Stomach (tissue), 9 donors: ENCODE results near the gene ARL15. TPM values are rescaled to one million over a fixed set of nuclear protein-coding genes. Genes with fewer than 3 reads are reported as not detected.

Experiments used
- DNase-seq, 2 donors: peaks; one replicate each; pipeline versions ENCODE4 v3.0.0 to v3.0.0-alpha.2; 2013 to 2019
- H3K27ac ChIP-seq, 5 donors: fragments of 200-600 bp in 4 of 5; sonication (generic) in 4 of 5; one replicate each; pipeline ENCODE4 v1.5.1; 2013 to 2019; ENCODE audit warnings: mild to moderate bottlenecking in 1 of 5, moderate library complexity in 1 of 5
- H3K27me3 ChIP-seq, 3 donors: fragments of 200-600 bp; sonication (generic); one replicate each; pipeline ENCODE4 v1.5.1; 2017 to 2019; ENCODE audit warnings: mixed run types in 1 of 3
- H3K36me3 ChIP-seq, 4 donors: fragments of 200-600 bp; sonication (generic); 1 replicate in 3 of 4; 2 replicates in 1 of 4; pipeline ENCODE4 v1.5.1; 2016 to 2019
- H3K4me1 ChIP-seq, 4 donors: fragments of 200-600 bp; sonication (generic); one replicate each; pipeline ENCODE4 v1.5.1; 2016 to 2019
- H3K4me3 ChIP-seq, 4 donors: fragments of 200-600 bp; sonication (generic) in 3 of 4; one replicate each; pipeline ENCODE4 v1.5.1; 2016 to 2019; ENCODE audit warnings: mild to moderate bottlenecking in 1 of 4
- H3K9me3 ChIP-seq, 4 donors: fragments of 200-600 bp; sonication (generic); one replicate each; pipeline ENCODE4 v1.5.1; 2016 to 2019
- CTCF ChIP-seq, 7 experiments: fragments of 450-650 bp in 4 of 7; fragments of 200-600 bp in 3 of 7; sonication (generic) in 3 of 7; IDR thresholded peaks; one replicate each; pipeline ENCODE4 v1.5.1; 2016 to 2019; ENCODE audit warnings: antibody characterized with exemption in 7 of 7, control low read depth in 2 of 7, mild to moderate bottlenecking in 1 of 7
- EP300 ChIP-seq: sonication (generic); formaldehyde crosslinking; IDR thresholded peaks from one replicate; pipeline ENCODE4 v1.6.1; 2017; ENCODE audit warnings: antibody characterized with exemption
- POLR2A ChIP-seq, 4 donors: fragments of 450-650 bp; IDR thresholded peaks; one replicate each; pipeline ENCODE4 v1.6.1; 2016; ENCODE audit warnings: antibody characterized with exemption in 4 of 4, control low read depth in 2 of 4, mild to moderate bottlenecking in 1 of 4, moderate library complexity in 1 of 4
- POLR2AphosphoS5 ChIP-seq, 3 donors: sonication (generic); formaldehyde crosslinking; IDR thresholded peaks; one replicate each; pipeline ENCODE4 v1.6.1; 2016; ENCODE audit warnings: antibody characterized with exemption in 3 of 3
- WGBS, 5 donors: extraction: QIAGEN DNeasy Blood & Tissue Kit in 3 of 5; methylation state at CpG; one replicate each; pipeline versions ENCODE4 v1.1.5 to v1.1.7; 2013 to 2018; 5-methylcytosine and 5-hydroxymethylcytosine counted together
- intact Hi-C: fragments of 100-400 bp; cut with DNase I; formaldehyde crosslinking; loops from one replicate; pipeline ENCODE4 v1.15.1; 2023; ENCODE audit warnings: low total_unique reads
- polyA plus RNA-seq, 3 donors: library from polyadenylated mRNA; stranded (reverse); fragments of 200-250 nt; gene quantifications; one replicate each; pipeline ENCODE4 v1.2.3, GENCODE V29; 2013
- total RNA-seq, 5 donors: library from RNA; depleted of rRNA; stranded (reverse); fragments of >200 nt; gene quantifications; one replicate each; pipeline versions ENCODE4 v1.1.0 to v1.2.3, GENCODE V29; 2014 to 2016
- donor health status: healthy with polysubstance abuse.
- donor health status: Bipolar disorder and iron deficiency.
- donor health status: healthy.

The ARL15 gene
- total and polyA plus RNA-seq, 8 donors: 1.7 to 72.7 (median 12.6) TPM

- H3K27ac ChIP-seq: no peak overlapping the region
- DNase-seq: no peak
- no peaks in the 10 kb centered on the region for H3K36me3 ChIP-seq
- intact Hi-C loops: no loop called here
- TF ChIP-seq EP300: no peak
- no peak for TF ChIP-seq POLR2AphosphoS5 (IDR thresholded peaks at IDR 0.05)
- TF ChIP-seq CTCF (IDR thresholded peaks at IDR 0.05): no peak
- TF ChIP-seq POLR2A (IDR thresholded peaks at IDR 0.05): no peak
- H3K9me3 ChIP-seq: no peaks in the 10 kb centered on the region
- H3K4me1 ChIP-seq: no peaks in the 10 kb centered on the region
- H3K27me3 ChIP-seq: no peaks in the 10 kb centered on the region
- 45 to 83% (median 63%) methylated on average over 5 of the region's 5 CpGs for WGBS, 5 donors
- no peak overlapping the region for H3K4me3 ChIP-seq
Observed at GRCh38 chr5:53930457-53930856, 379.9 kb downstream of the ARL15 start.

- WGBS, 5 donors: 90 to 100% (median 96%) methylated on average over 2 of the region's 2 CpGs
- Histone ChIP-seq H3K27ac (no peak overlapping the region), H3K27me3 (no peaks in the 10 kb centered on the region), H3K9me3 (no peaks in the 10 kb centered on the region), H3K4me1 (peaks cover 0 to under 1% (median 0%) of the 10 kb centered on the region in 4 donors), H3K4me3 (no peak overlapping the region), H3K36me3 (no peaks in the 10 kb centered on the region)
- no peak for DNase-seq
- intact Hi-C loops: no loop called here
- no peak for TF ChIP-seq EP300
- TF ChIP-seq POLR2A (IDR thresholded peaks at IDR 0.05): no peak
- no peak for TF ChIP-seq POLR2AphosphoS5 (IDR thresholded peaks at IDR 0.05)
- TF ChIP-seq CTCF (IDR thresholded peaks at IDR 0.05): no peak
Observed at GRCh38 chr5:53929570-53929969, 380.8 kb downstream of the ARL15 start.

- TF ChIP-seq POLR2A (IDR thresholded peaks at IDR 0.05): no peak
- no peak for TF ChIP-seq POLR2AphosphoS5 (IDR thresholded peaks at IDR 0.05)
- TF ChIP-seq CTCF (IDR thresholded peaks at IDR 0.05): no peak
- no peak for TF ChIP-seq EP300
- Histone ChIP-seq H3K4me1 (peaks cover 0 to 5% (median 0%) of the 10 kb centered on the region in 4 donors), H3K27ac (no peak overlapping the region), H3K27me3 (no peaks in the 10 kb centered on the region), H3K9me3 (no peaks in the 10 kb centered on the region), H3K4me3 (no peak overlapping the region), H3K36me3 (no peaks in the 10 kb centered on the region)
- intact Hi-C loops: no loop called here
- no peak for DNase-seq
- WGBS, 5 donors: 82 to 88% (median 85%) methylated on average over 4 of the region's 4 CpGs
Observed at GRCh38 chr5:53929152-53929551, 381.2 kb downstream of the ARL15 start.

GRCh38 chr5:53928641-53929040 lies 381.7 kb downstream of the ARL15 start:
- Histone ChIP-seq H3K27ac (no peak overlapping the region), H3K36me3 (no peaks in the 10 kb centered on the region)

More at GRCh38 chr5:53928641-53929040, 381.7 kb downstream of the ARL15 start:
- WGBS, 5 donors: 79 to 87% (median 84%) methylated on average over 6 of the region's 6 CpGs
- TF ChIP-seq CTCF (IDR thresholded peaks at IDR 0.05) (no peak), POLR2A (IDR thresholded peaks at IDR 0.05) (no peak)
- no peak overlapping the region for H3K4me3 ChIP-seq
- no peaks in the 10 kb centered on the region for H3K27me3 ChIP-seq
- peaks cover 0 to 7% (median 0%) of the 10 kb centered on the region in 4 donors for H3K4me1 ChIP-seq
- no peak for DNase-seq
- H3K9me3 ChIP-seq: no peaks in the 10 kb centered on the region
- intact Hi-C loops: no loop called here
